ENCODE measurements around the gene ZNF668.

DNA sequence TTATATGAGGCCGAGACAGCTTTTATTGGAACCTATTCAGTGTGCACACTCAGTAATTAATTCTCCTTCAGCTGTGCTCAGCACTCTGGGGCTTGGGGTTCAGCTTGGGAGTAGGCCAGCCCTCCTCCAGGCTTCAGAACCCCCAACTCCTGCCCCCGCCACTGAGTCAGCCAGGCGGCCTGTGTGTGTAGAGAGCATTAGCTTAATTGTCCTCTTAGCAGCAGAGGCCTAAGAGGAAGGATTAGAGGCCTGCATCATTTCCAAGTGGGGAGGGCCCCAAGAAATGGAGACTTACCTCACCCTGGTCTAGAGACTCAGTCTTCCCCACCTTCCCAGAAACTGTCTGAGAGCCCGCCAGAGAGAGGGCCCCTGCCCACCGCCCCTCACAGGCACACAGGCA, 13.9 kb upstream of the ZNF668 start:
- TF ChIP-seq, protein P1, sequence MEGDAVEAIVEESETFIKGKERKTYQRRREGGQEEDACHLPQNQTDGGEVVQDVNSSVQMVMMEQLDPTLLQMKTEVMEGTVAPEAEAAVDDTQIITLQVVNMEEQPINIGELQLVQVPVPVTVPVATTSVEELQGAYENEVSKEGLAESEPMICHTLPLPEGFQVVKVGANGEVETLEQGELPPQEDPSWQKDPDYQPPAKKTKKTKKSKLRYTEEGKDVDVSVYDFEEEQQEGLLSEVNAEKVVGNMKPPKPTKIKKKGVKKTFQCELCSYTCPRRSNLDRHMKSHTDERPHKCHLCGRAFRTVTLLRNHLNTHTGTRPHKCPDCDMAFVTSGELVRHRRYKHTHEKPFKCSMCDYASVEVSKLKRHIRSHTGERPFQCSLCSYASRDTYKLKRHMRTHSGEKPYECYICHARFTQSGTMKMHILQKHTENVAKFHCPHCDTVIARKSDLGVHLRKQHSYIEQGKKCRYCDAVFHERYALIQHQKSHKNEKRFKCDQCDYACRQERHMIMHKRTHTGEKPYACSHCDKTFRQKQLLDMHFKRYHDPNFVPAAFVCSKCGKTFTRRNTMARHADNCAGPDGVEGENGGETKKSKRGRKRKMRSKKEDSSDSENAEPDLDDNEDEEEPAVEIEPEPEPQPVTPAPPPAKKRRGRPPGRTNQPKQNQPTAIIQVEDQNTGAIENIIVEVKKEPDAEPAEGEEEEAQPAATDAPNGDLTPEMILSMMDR (IDR thresholded peaks at IDR 0.05 in 8 of 11, conservative IDR thresholded peaks at IDR 0.05 in 3 of 11) = no peak
- TF ChIP-seq POLR2A (IDR thresholded peaks at IDR 0.05) (no peak), POLR2AphosphoS5 (IDR thresholded peaks at IDR 0.05) (no peak)

All from spleen (tissue), 7 donors.